Measurements from ENCODE around the gene UGT1A4.

UGT1A4 gene

DNA sequence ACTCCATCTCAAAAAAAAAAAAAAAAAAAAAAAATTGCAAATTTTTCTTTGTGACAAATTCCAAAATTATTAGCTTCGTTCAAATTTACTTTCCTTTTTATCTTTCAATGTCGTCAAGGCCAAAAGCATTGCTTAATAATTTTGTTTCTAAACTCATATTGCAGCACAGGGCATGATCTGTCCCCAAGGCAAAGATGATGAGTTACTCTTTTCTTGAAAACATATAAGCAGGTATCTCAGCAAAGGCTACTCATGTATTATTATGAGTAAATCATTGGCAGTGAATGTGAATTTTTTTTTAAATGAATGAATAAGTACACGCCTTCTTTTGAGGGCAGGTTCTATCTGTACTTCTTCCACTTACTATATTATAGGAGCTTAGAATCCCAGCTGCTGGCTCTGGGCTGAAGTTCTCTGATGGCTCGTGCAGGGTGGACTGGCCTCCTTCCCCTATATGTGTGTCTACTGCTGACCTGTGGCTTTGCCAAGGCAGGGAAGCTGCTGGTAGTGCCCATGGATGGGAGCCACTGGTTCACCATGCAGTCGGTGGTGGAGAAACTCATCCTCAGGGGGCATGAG is 36.9 kb upstream of the UGT1A4 start, which contains the start of gene UGT1A7:
TSS of gene UGT1A7 (plus strand) at position 381 of the 579 bp plus-strand sequence. CDS start at position 418, 37 bp downstream.
- peak within 1 kb of the TSS; percentile 32 for H3K4me2 ChIP-seq (ENCODE audit: low read length)

GRCh38 chr2:233684640-233685039 is 33.9 kb upstream of the UGT1A4 start:
- Histone ChIP-seq H3K9me2 (replicated peaks; ENCODE audit: control insufficient read depth, low read length) (no peaks in the 10 kb centered on the region), H4K20me1 (ENCODE audit: control insufficient read depth, insufficient read depth, low read depth, low read length) (no peaks in the 10 kb centered on the region), H3F3A (ENCODE audit: control insufficient read depth, insufficient read depth) (no peaks in the 10 kb centered on the region), H3K27ac (ENCODE audit: low read depth, low read length) (no peak overlapping the region), H3K27me3 (ENCODE audit: control insufficient read depth, low read length) (peaks cover 5% of the 10 kb centered on the region; the same call in 1 of the 2 replicates), H3K79me2 (ENCODE audit: control insufficient read depth, low read length) (no peaks in the 10 kb centered on the region), H3K36me3 (ENCODE audit: control insufficient read depth, low read length) (no peaks in the 10 kb centered on the region), H3K4me3 (ENCODE audit: low read length) (no peak overlapping the region), H3K4me2 (ENCODE audit: low read length) (no peak overlapping the region), H3K4me1 (ENCODE audit: control insufficient read depth, low read length) (peaks cover 9% of the 10 kb centered on the region), H3K9me3 (ENCODE audit: control insufficient read depth, insufficient read depth, low read length) (no peaks in the 10 kb centered on the region)
- TF ChIP-seq CTCF (IDR thresholded peaks at IDR 0.05; ENCODE audit: low read depth, low read length, poor library complexity, severe bottlenecking): no peak
- no peak for TF ChIP-seq EZH2phosphoT487 (IDR thresholded peaks at IDR 0.05; ENCODE audit: borderline replicate concordance, low read length)

More for the DNA sequence above, 36.9 kb upstream of the UGT1A4 start, which contains the start of gene UGT1A7:
- Histone ChIP-seq H3K4me3 (ENCODE audit: low read length) (no peak within 1 kb of the TSS), H3K9me2 (replicated peaks; ENCODE audit: control insufficient read depth, low read length) (no peaks in the 10 kb centered on the region), H3K27ac (ENCODE audit: low read depth, low read length) (no peak within 1 kb of the TSS), H4K20me1 (ENCODE audit: control insufficient read depth, insufficient read depth, low read depth, low read length) (no peaks in the 10 kb centered on the region), H3K9me3 (ENCODE audit: control insufficient read depth, insufficient read depth, low read length) (no peaks in the 10 kb centered on the region), H3K4me1 (ENCODE audit: control insufficient read depth, low read length) (peaks cover 9% of the 10 kb centered on the region), H3K79me2 (ENCODE audit: control insufficient read depth, low read length) (no peaks in the 10 kb centered on the region), H3K36me3 (ENCODE audit: control insufficient read depth, low read length) (no peaks in the 10 kb centered on the region), H3K27me3 (ENCODE audit: control insufficient read depth, low read length) (no peaks in the 10 kb centered on the region; the same call in 1 of the 2 replicates), H3F3A (ENCODE audit: control insufficient read depth, insufficient read depth) (no peaks in the 10 kb centered on the region)
- no peak for TF ChIP-seq EZH2phosphoT487 (IDR thresholded peaks at IDR 0.05; ENCODE audit: borderline replicate concordance, low read length)
- no peak for TF ChIP-seq CTCF (IDR thresholded peaks at IDR 0.05; ENCODE audit: low read depth, low read length, poor library complexity, severe bottlenecking)

DNA sequence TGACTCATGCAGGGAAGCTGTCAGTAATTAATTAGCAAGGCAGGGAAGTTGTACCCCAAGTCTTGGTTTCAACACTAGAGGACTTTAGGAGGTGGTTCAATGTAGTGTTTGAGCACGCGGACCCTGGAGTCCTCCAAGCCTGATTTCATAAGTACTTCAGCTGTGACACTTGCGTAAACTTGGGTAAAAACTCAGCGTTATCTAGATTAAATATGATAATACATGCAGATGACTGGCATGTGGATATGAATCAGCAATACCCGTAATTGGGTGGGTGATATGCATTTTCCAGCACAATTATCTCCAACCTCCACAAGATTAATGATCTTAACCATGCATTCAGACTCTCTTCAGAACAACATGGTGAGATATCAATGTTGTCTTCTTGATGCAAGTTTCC is 31.6 kb upstream of the UGT1A4 start:
- no peaks in the 10 kb centered on the region for H3F3A ChIP-seq (ENCODE audit: control insufficient read depth, insufficient read depth)
- no peak overlapping the region for H3K4me3 ChIP-seq (ENCODE audit: low read length)
- H3K79me2 ChIP-seq (ENCODE audit: control insufficient read depth, low read length): no peaks in the 10 kb centered on the region
- no peaks in the 10 kb centered on the region for H3K9me2 ChIP-seq (replicated peaks; ENCODE audit: control insufficient read depth, low read length)
- no peak overlapping the region for H3K4me2 ChIP-seq (ENCODE audit: low read length)
- H3K9me3 ChIP-seq (ENCODE audit: control insufficient read depth, insufficient read depth, low read length): no peaks in the 10 kb centered on the region
- H3K4me1 ChIP-seq (ENCODE audit: control insufficient read depth, low read length): peaks cover 9% of the 10 kb centered on the region
- H3K36me3 ChIP-seq (ENCODE audit: control insufficient read depth, low read length): no peaks in the 10 kb centered on the region
- no peaks in the 10 kb centered on the region for H4K20me1 ChIP-seq (ENCODE audit: control insufficient read depth, insufficient read depth, low read depth, low read length)
- H3K27ac ChIP-seq (ENCODE audit: low read depth, low read length): no peak overlapping the region
- no peak for TF ChIP-seq CTCF (IDR thresholded peaks at IDR 0.05; ENCODE audit: low read depth, low read length, poor library complexity, severe bottlenecking)
- no peak for TF ChIP-seq EZH2phosphoT487 (IDR thresholded peaks at IDR 0.05; ENCODE audit: borderline replicate concordance, low read length)
- peaks cover 9% of the 10 kb centered on the region for H3K27me3 ChIP-seq (ENCODE audit: control insufficient read depth, low read length)
